DOHH2 (cell line): ENCODE data around the gene FARS2.

Experiments
- H3F3A ChIP-seq: fragments of 200-600 bp; sonication (generic), shearing (Covaris generic); 2 replicates; pipeline ENCODE4 v1.6.0; 2016; ENCODE audit warnings: antibody characterized with exemption, mild to moderate bottlenecking; ENCODE audit not compliant: control insufficient read depth, insufficient read depth
- H3K27ac ChIP-seq: fragments of 200-600 bp; sonication (generic); 2 replicates; pipeline ENCODE4 v1.5.1; 2014; ENCODE audit warnings: low read depth, mild to moderate bottlenecking, low read length, moderate library complexity
- H3K27me3 ChIP-seq: fragments of 200-600 bp; sonication (generic); 2 replicates; pipeline ENCODE4 v1.6.1; 2014; ENCODE audit warnings: mild to moderate bottlenecking, low read length, mixed read lengths; ENCODE audit not compliant: control insufficient read depth
- H3K36me3 ChIP-seq: fragments of 200-600 bp; sonication (generic); 2 replicates; pipeline ENCODE4 v1.6.1; 2014; ENCODE audit warnings: mild to moderate bottlenecking, low read length, moderate library complexity, mixed read lengths; ENCODE audit not compliant: control insufficient read depth
- H3K4me1 ChIP-seq: fragments of 200-600 bp; sonication (generic); 2 replicates; pipeline ENCODE4 v1.6.1; 2014; ENCODE audit warnings: mild to moderate bottlenecking, low read length, mixed read lengths; ENCODE audit not compliant: control insufficient read depth
- H3K4me2 ChIP-seq: fragments of 200-600 bp; sonication (generic); 2 replicates; pipeline ENCODE4 v1.6.0; 2014; ENCODE audit warnings: mild to moderate bottlenecking, low read length, moderate library complexity
- H3K4me3 ChIP-seq: fragments of 200-600 bp; sonication (generic); 2 replicates; pipeline ENCODE4 v1.5.1; 2014; ENCODE audit warnings: mild to moderate bottlenecking, low read length, mixed read lengths
- H3K79me2 ChIP-seq: fragments of 200-600 bp; sonication (generic); 2 replicates; pipeline ENCODE4 v1.6.1; 2014; ENCODE audit warnings: mild to moderate bottlenecking, low read length, mixed read lengths; ENCODE audit not compliant: control insufficient read depth
- H3K9me2 ChIP-seq: fragments of 200-600 bp; sonication (generic); replicated peaks from 2 replicates; pipeline ENCODE4 v1.6.1; 2014; ENCODE audit warnings: mild to moderate bottlenecking, low read length, mixed read lengths; ENCODE audit not compliant: control insufficient read depth
- H3K9me3 ChIP-seq: fragments of 200-600 bp; sonication (generic); 2 replicates; pipeline ENCODE4 v1.6.1; 2014; ENCODE audit warnings: antibody characterized with exemption, low read length, mixed read lengths; ENCODE audit not compliant: control insufficient read depth, insufficient read depth
- H4K20me1 ChIP-seq: fragments of 200-600 bp; sonication (generic); 2 replicates; pipeline ENCODE4 v1.6.0; 2014; ENCODE audit warnings: low read depth, mild to moderate bottlenecking, antibody characterized with exemption, low read length, moderate library complexity; ENCODE audit not compliant: control insufficient read depth, insufficient read depth
- EZH2phosphoT487 ChIP-seq: fragments of 200-600 bp; sonication (generic); IDR thresholded peaks from 2 replicates; pipeline ENCODE4 v1.6.1; 2017; ENCODE audit warnings: borderline replicate concordance, mild to moderate bottlenecking, antibody characterized with exemption, low read length, moderate library complexity, mixed read lengths
- TF ChIP-seq, protein P1 (sequence below): fragments of 200-600 bp; sonication (generic); IDR thresholded peaks from one replicate; pipeline ENCODE4 v1.5.1; 2014; ENCODE audit warnings: antibody characterized with exemption, mild to moderate bottlenecking, low read depth, low read length; ENCODE audit not compliant: poor library complexity, severe bottlenecking

The FARS2 gene

GRCh38 chr6:5229356-5229755, 32.0 kb upstream of the FARS2 start:
- no peaks in the 10 kb centered on the region for H3F3A ChIP-seq
- H3K27ac ChIP-seq: no peak overlapping the region
- no peaks in the 10 kb centered on the region for H3K9me2 ChIP-seq
- H3K4me3 ChIP-seq: no peak overlapping the region
- TF ChIP-seq, protein P1, sequence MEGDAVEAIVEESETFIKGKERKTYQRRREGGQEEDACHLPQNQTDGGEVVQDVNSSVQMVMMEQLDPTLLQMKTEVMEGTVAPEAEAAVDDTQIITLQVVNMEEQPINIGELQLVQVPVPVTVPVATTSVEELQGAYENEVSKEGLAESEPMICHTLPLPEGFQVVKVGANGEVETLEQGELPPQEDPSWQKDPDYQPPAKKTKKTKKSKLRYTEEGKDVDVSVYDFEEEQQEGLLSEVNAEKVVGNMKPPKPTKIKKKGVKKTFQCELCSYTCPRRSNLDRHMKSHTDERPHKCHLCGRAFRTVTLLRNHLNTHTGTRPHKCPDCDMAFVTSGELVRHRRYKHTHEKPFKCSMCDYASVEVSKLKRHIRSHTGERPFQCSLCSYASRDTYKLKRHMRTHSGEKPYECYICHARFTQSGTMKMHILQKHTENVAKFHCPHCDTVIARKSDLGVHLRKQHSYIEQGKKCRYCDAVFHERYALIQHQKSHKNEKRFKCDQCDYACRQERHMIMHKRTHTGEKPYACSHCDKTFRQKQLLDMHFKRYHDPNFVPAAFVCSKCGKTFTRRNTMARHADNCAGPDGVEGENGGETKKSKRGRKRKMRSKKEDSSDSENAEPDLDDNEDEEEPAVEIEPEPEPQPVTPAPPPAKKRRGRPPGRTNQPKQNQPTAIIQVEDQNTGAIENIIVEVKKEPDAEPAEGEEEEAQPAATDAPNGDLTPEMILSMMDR: no peak
- TF ChIP-seq EZH2phosphoT487: no peak
- H3K4me1 ChIP-seq: no peaks in the 10 kb centered on the region
- H3K27me3 ChIP-seq: no peaks in the 10 kb centered on the region
- no peaks in the 10 kb centered on the region for H3K36me3 ChIP-seq
- H3K4me2 ChIP-seq: no peak overlapping the region
- H4K20me1 ChIP-seq: 0 out of 2 replicates have a peak, but pooled peaks cover 6% of the 10 kb centered on the region
- H3K9me3 ChIP-seq: no peaks in the 10 kb centered on the region
- no peaks in the 10 kb centered on the region for H3K79me2 ChIP-seq

DNA sequence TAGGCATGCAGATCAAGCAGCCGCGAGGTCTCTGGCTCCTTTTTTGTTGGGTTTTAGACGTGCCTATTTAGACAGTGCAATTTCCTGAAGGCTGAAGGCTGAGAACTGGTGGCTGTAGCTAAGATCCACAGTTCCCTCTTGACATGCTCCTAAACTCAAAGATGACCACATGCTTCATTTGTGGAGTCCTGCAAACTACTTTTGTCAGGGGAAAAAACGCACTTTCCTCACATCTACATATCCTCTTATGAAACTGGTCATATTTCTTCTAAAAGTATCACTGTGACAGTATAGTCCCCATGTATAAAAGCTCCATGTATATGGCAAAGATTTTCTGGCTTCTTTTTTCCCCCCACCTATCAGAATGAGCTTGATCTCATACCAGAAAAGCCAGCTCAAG, 31.2 kb upstream of the FARS2 start:
- no peak for TF ChIP-seq EZH2phosphoT487
- no peaks in the 10 kb centered on the region for H3K9me2 ChIP-seq
- no peaks in the 10 kb centered on the region for H3K9me3 ChIP-seq
- 0 out of 2 replicates have a peak, but pooled peaks cover 6% of the 10 kb centered on the region for H4K20me1 ChIP-seq
- no peaks in the 10 kb centered on the region for H3K36me3 ChIP-seq
- H3K27ac ChIP-seq: no peak overlapping the region
- H3K4me1 ChIP-seq: no peaks in the 10 kb centered on the region
- no peaks in the 10 kb centered on the region for H3K27me3 ChIP-seq
- H3K4me2 ChIP-seq: no peak overlapping the region
- no peaks in the 10 kb centered on the region for H3F3A ChIP-seq
- no peak overlapping the region for H3K4me3 ChIP-seq
- H3K79me2 ChIP-seq: no peaks in the 10 kb centered on the region

- no peaks in the 10 kb centered on the region for H3K79me2 ChIP-seq
- no peak for TF ChIP-seq EZH2phosphoT487
- TF ChIP-seq, protein P1: no peak
- H3K9me2 ChIP-seq: no peaks in the 10 kb centered on the region
- H3F3A ChIP-seq: no peaks in the 10 kb centered on the region
- H3K27me3 ChIP-seq: no peaks in the 10 kb centered on the region
- H3K4me1 ChIP-seq: no peaks in the 10 kb centered on the region
- H3K36me3 ChIP-seq: peaks cover 5% of the 10 kb centered on the region
- H3K27ac ChIP-seq: no peak overlapping the region
- 0 out of 2 replicates have a peak, but pooled peaks cover 6% of the 10 kb centered on the region for H4K20me1 ChIP-seq
- H3K4me2 ChIP-seq: no peak overlapping the region
- H3K9me3 ChIP-seq: no peaks in the 10 kb centered on the region
- no peak overlapping the region for H3K4me3 ChIP-seq
Observed at GRCh38 chr6:5231289-5231688, 30.0 kb upstream of the FARS2 start.

DNA sequence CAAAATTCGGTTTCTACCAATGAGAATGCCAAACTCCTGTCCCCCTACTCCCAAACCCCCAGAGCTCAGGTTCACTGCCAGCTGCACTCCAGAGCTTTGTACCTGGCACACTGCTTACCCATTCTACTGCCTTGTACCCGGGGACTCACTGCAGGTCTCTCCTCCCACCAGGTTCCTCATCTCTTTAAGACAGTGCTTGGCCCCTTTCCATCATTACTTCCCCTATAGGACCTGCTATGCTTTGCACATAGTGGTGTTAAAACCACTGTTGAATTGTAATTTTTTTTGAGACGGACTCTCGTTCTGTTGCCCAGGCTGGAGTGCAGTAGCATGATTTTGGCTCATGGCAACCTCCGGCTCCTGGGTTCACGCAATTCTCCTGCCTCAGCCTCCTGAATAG, 26.4 kb upstream of the FARS2 start:
- TF ChIP-seq, protein P1: no peak
- TF ChIP-seq EZH2phosphoT487: no peak
- Histone ChIP-seq H3K4me1 (no peaks in the 10 kb centered on the region), H3K9me2 (no peaks in the 10 kb centered on the region), H3K27ac (no peak overlapping the region), H3K9me3 (no peaks in the 10 kb centered on the region), H3K36me3 (peaks cover 5% of the 10 kb centered on the region), H3K4me3 (no peak overlapping the region), H3F3A (no peaks in the 10 kb centered on the region), H4K20me1 (0 out of 2 replicates have a peak, but pooled peaks cover 6% of the 10 kb centered on the region), H3K79me2 (no peaks in the 10 kb centered on the region), H3K27me3 (no peaks in the 10 kb centered on the region), H3K4me2 (no peak overlapping the region)
